NCI-H1436 (cell line): ENCODE measurements around the gene NFAM1.
A peak's percentile ranks its signal among the peaks of the same experiment; 100 is the strongest.

Experiments
- DNase-seq: peaks from one replicate; lab custom pipeline; 2025; lab: John Stamatoyannopoulos, UW

NFAM1 gene

GRCh38 chr22:42383851-42384417, 48.3 kb downstream of the NFAM1 start:
- DNase-seq: no peak

- no peak for DNase-seq
These were observed 48.9 kb downstream of the NFAM1 start for GRCh38 chr22:42383287-42383686.

GRCh38 chr22:42380769-42381551, 51.2 kb downstream of the NFAM1 start:
- no peak for DNase-seq

- no peak for DNase-seq
These were observed 52.2 kb downstream of the NFAM1 start for GRCh38 chr22:42379966-42380537.

GRCh38 chr22:42376711-42377554, 55.3 kb downstream of the NFAM1 start:
- peak; percentile 58 for DNase-seq

GRCh38 chr22:42375982-42376381, 56.2 kb downstream of the NFAM1 start:
- no peak for DNase-seq

GRCh38 chr22:42372976-42373375, 59.2 kb downstream of the NFAM1 start:
- no peak for DNase-seq

GRCh38 chr22:42371501-42371900, 60.7 kb downstream of the NFAM1 start:
- no peak for DNase-seq

GRCh38 chr22:42371099-42371498, 61.1 kb downstream of the NFAM1 start:
- DNase-seq: no peak

GRCh38 chr22:42369250-42370041, 62.8 kb downstream of the NFAM1 start:
- peak; percentile 92 for DNase-seq

GRCh38 chr22:42368379-42369249, 63.6 kb downstream of the NFAM1 start:
- DNase-seq: no peak

- DNase-seq: no peak
These were observed 64.2 kb downstream of the NFAM1 start for GRCh38 chr22:42367980-42368378.

GRCh38 chr22:42366806-42367581, 65.2 kb downstream of the NFAM1 start:
- no peak for DNase-seq

- DNase-seq: no peak
These were observed 66.1 kb downstream of the NFAM1 start for GRCh38 chr22:42365942-42366695.

GRCh38 chr22:42365111-42365865, 66.9 kb downstream of the NFAM1 start:
- peak; percentile 81 for DNase-seq

GRCh38 chr22:42364604-42365110, 67.5 kb downstream of the NFAM1 start:
- no peak for DNase-seq

GRCh38 chr22:42363892-42364291, 68.3 kb downstream of the NFAM1 start:
- DNase-seq: no peak

- no peak for DNase-seq
These were observed 70.7 kb downstream of the NFAM1 start for GRCh38 chr22:42361523-42361922.
